Stimulated activated CD8-positive, alpha-beta memory T cell treated with anti-CD3 and anti-CD28 coated beads, Interleukin-15, amount 100 ng/mL, for 24 hours (primary cell): ENCODE measurements around the gene LDLRAD4.

Experiments
- DNase-seq: peaks from one replicate; pipeline ENCODE4 v3.0.0-alpha.2; 2020; ENCODE audit warnings: low read depth

LDLRAD4 gene

GRCh38 chr18:13539050-13539449 lies 320.5 kb downstream of the LDLRAD4 start:
- DNase-seq: no peak

- DNase-seq: no peak
Measured at GRCh38 chr18:13539843-13540476, 321.4 kb downstream of the LDLRAD4 start.

- DNase-seq: no peak
Measured at GRCh38 chr18:13540477-13541182, 322.1 kb downstream of the LDLRAD4 start.

- no peak for DNase-seq
Measured at GRCh38 chr18:13541621-13542519, 323.3 kb downstream of the LDLRAD4 start.

- DNase-seq: no peak
Measured at GRCh38 chr18:13542520-13542847, 323.9 kb downstream of the LDLRAD4 start.

GRCh38 chr18:13543144-13543543 lies 324.6 kb downstream of the LDLRAD4 start:
- DNase-seq: no peak

- no peak for DNase-seq
Measured at GRCh38 chr18:13543811-13544732, 325.5 kb downstream of the LDLRAD4 start.

- DNase-seq: no peak
Measured at GRCh38 chr18:13544953-13545352, 326.4 kb downstream of the LDLRAD4 start.

GRCh38 chr18:13545514-13545913 lies 327.0 kb downstream of the LDLRAD4 start:
- no peak for DNase-seq

GRCh38 chr18:13545955-13546354 lies 327.4 kb downstream of the LDLRAD4 start:
- no peak for DNase-seq

GRCh38 chr18:13546638-13547037 lies 328.1 kb downstream of the LDLRAD4 start:
- DNase-seq: no peak

- no peak for DNase-seq
Measured at GRCh38 chr18:13547347-13547746, 328.8 kb downstream of the LDLRAD4 start.

GRCh38 chr18:13548106-13548819 lies 329.7 kb downstream of the LDLRAD4 start:
- DNase-seq: no peak

- no peak for DNase-seq
Measured at GRCh38 chr18:13548966-13549879, 330.7 kb downstream of the LDLRAD4 start.

GRCh38 chr18:13549880-13550232 lies 331.3 kb downstream of the LDLRAD4 start:
- no peak for DNase-seq

GRCh38 chr18:13550418-13551304 lies 332.1 kb downstream of the LDLRAD4 start:
- no peak for DNase-seq

- DNase-seq: no peak
Measured at GRCh38 chr18:13551305-13551603, 332.7 kb downstream of the LDLRAD4 start.

- DNase-seq: no peak
Measured at GRCh38 chr18:13551841-13552733, 333.5 kb downstream of the LDLRAD4 start.
